NCI-H1694 treated with DMSO at 0.1 percent for 48 hours (cell line): Measurements from ENCODE around the gene CALCA.
"Not testable (repeated sequence)": the region's sequence is repeated elsewhere in the genome, so short reads cannot be mapped to it uniquely, and the experiment has no call there.

Experiments used
- DNase-seq: peaks from one replicate; lab custom pipeline; 2025; lab: John Stamatoyannopoulos, UW

CALCA gene

GRCh38 chr11:14971865-14972580 is at the start of gene CALCA:
Gene CALCA, minus strand, starts transcription at chr11:14972351. Its CDS starts 1,159 bp downstream, at chr11:14971192.
- no peak for DNase-seq

GRCh38 chr11:15016200-15016599 is 44.0 kb upstream of the CALCA start:
- no peak for DNase-seq

- no peak for DNase-seq
Measured at GRCh38 chr11:15011776-15012345, 39.7 kb upstream of the CALCA start.

- DNase-seq, result no peak
Measured at GRCh38 chr11:15010865-15011264, 38.7 kb upstream of the CALCA start.

GRCh38 chr11:15006139-15006759 is 34.1 kb upstream of the CALCA start:
- peak; percentile 23 for DNase-seq

GRCh38 chr11:14988133-14988532 is 16.0 kb upstream of the CALCA start:
- DNase-seq, result not testable (repeated sequence)

GRCh38 chr11:14981507-14981906 is 9.4 kb upstream of the CALCA start:
- no peak for DNase-seq

- DNase-seq, result no peak
Measured at GRCh38 chr11:14980854-14981253, 8.7 kb upstream of the CALCA start.

GRCh38 chr11:14977101-14977880 is 5.1 kb upstream of the CALCA start:
- no peak for DNase-seq

- no peak for DNase-seq
Measured at GRCh38 chr11:14975252-14975587, 3.1 kb upstream of the CALCA start.

- DNase-seq, result no peak
Measured at GRCh38 chr11:14974515-14975251, 2.5 kb upstream of the CALCA start.

- DNase-seq, result no peak
Measured at GRCh38 chr11:14973621-14974514, 1.7 kb upstream of the CALCA start.

- no peak for DNase-seq
Measured at GRCh38 chr11:14972581-14973495, 687 bp upstream of the CALCA start.

- peak; percentile 13 for DNase-seq
Measured at GRCh38 chr11:14969901-14970323, 2.2 kb downstream of the CALCA start.

GRCh38 chr11:14967581-14968243 is 4.4 kb downstream of the CALCA start:
- DNase-seq, result no peak

GRCh38 chr11:14956111-14956510 is 16.0 kb downstream of the CALCA start:
- no peak for DNase-seq

GRCh38 chr11:14954581-14954980 is 17.6 kb downstream of the CALCA start:
- no peak for DNase-seq

- no peak for DNase-seq
Measured at GRCh38 chr11:14953904-14954303, 18.2 kb downstream of the CALCA start.

GRCh38 chr11:14949437-14950147 is 22.6 kb downstream of the CALCA start:
- DNase-seq, result no peak
